K562 (cell line): ENCODE results near the gene GET4. TPM values are rescaled to one million over a fixed set of nuclear protein-coding genes. Genes with fewer than 3 reads are reported as not detected.

Experiments
- ARID1B ChIP-seq: fragments of 450-650 bp; IDR thresholded peaks from 2 replicates; pipeline ENCODE4 v1.6.1; 2016; ENCODE audit warnings: antibody characterized with exemption, mild to moderate bottlenecking, inconsistent platforms
- BCLAF1 ChIP-seq, 2 experiments: fragments of 450-650 bp in 1 of 2; IDR thresholded peaks; 2 replicates each; pipeline ENCODE4 v1.6.1; 2011 to 2017; ENCODE audit warnings: low read depth in 2 of 2, antibody characterized with exemption in 1 of 2, borderline replicate concordance in 1 of 2, low read length in 1 of 2, mild to moderate bottlenecking in 1 of 2, mixed read lengths in 1 of 2; ENCODE audit not compliant: control insufficient read depth in 1 of 2
- E2F8 ChIP-seq: fragments of 450-650 bp; IDR thresholded peaks from 2 replicates; pipeline ENCODE4 v1.7.1; 2018; ENCODE audit warnings: mild to moderate bottlenecking, low read depth; ENCODE audit not compliant: partially characterized antibody
- FUS ChIP-seq: fragments of 200-400 bp; formaldehyde crosslinking; optimal IDR thresholded peaks from 2 replicates; pipeline ENCODE3; 2017; ENCODE audit warnings: low read depth, low read length
- GABPB1 ChIP-seq: sonication (generic); formaldehyde crosslinking; IDR thresholded peaks from 2 replicates; pipeline ENCODE4 v1.8.0; 2022; ENCODE audit warnings: mild to moderate bottlenecking, missing genetic modification reagents
- IFI16 ChIP-seq: fragments of 250-450 bp; sonication (Bioruptor Pico); IDR thresholded peaks from 2 replicates; pipeline ENCODE4 v2.1.2; 2022; ENCODE audit warnings: mild to moderate bottlenecking, inconsistent platforms
- MCM3 ChIP-seq: fragments of 450-650 bp; IDR thresholded peaks from 2 replicates; pipeline ENCODE4 v1.6.1; 2016
- MED1 ChIP-seq: sonication (generic); formaldehyde crosslinking; IDR thresholded peaks from 2 replicates; pipeline ENCODE4 v1.8.1; 2023; ENCODE audit warnings: missing genetic modification reagents, borderline replicate concordance
- MTA1 ChIP-seq: fragments of 450-650 bp; IDR thresholded peaks from 2 replicates; pipeline ENCODE4 v1.6.1; 2017; ENCODE audit warnings: borderline replicate concordance
- MXI1 ChIP-seq: IDR thresholded peaks from 2 replicates; pipeline ENCODE4 v1.6.1; 2011; ENCODE audit warnings: low read depth, mild to moderate bottlenecking, improper control_type of control experiment, low read length
- NEUROD1 ChIP-seq: fragments of 150-350 bp; IDR thresholded peaks from 2 replicates; pipeline ENCODE4 v1.6.1; 2014; ENCODE audit warnings: borderline replicate concordance, low read length, low read depth; ENCODE audit not compliant: partially characterized antibody
- PHB2 ChIP-seq: fragments of 450-650 bp; IDR thresholded peaks from 2 replicates; pipeline ENCODE4 v1.6.1; 2017; ENCODE audit warnings: low read depth
- RUNX1 ChIP-seq: sonication (generic); IDR thresholded peaks from 2 replicates; pipeline ENCODE4 v1.6.1; 2016; ENCODE audit warnings: antibody characterized with exemption, low read depth
- SIX5 ChIP-seq, 2 experiments: IDR thresholded peaks; 2 replicates each; pipeline ENCODE4 v1.6.1; 2011; ENCODE audit warnings: low read length in 2 of 2, borderline replicate concordance in 1 of 2, low read depth in 1 of 2, mild to moderate bottlenecking in 1 of 2, moderate library complexity in 1 of 2; ENCODE audit not compliant: insufficient read depth in 1 of 2
- SMARCE1 ChIP-seq: fragments of 450-650 bp; IDR thresholded peaks from 2 replicates; pipeline ENCODE4 v1.7.1; 2016; ENCODE audit warnings: mild to moderate bottlenecking
- ZNF134 ChIP-seq: fragments of 250-450 bp; sonication (Bioruptor Pico); conservative IDR thresholded peaks from 2 replicates; pipeline ENCODE4 v1.4.0; 2020
- ZNF347 ChIP-seq: fragments of 450-650 bp; formaldehyde crosslinking; IDR thresholded peaks from 2 replicates; pipeline ENCODE4 v1.4.0; 2020; ENCODE audit warnings: low read depth, mild to moderate bottlenecking, moderate library complexity
- ZNF584 ChIP-seq: fragments of 200-800 bp; sonication (Bioruptor generic); IDR thresholded peaks from 2 replicates; pipeline ENCODE4 v1.6.1; 2016; ENCODE audit warnings: low read depth, mild to moderate bottlenecking, missing genetic modification characterization, missing compliant biosample characterization
- ZNF589 ChIP-seq: fragments of 200-800 bp; sonication (Bioruptor generic); IDR thresholded peaks from 2 replicates; pipeline ENCODE4 v1.6.1; 2016; ENCODE audit warnings: low read depth, missing genetic modification characterization, missing compliant biosample characterization
- polyA plus RNA-seq, 8 experiments: library from polyadenylated mRNA; depleted of rRNA in 4 of 8; stranded (reverse) in 5 of 8; unstranded in 3 of 8; fragments of >200 nt; fragmentation: Nextera tagmentation in 2 of 8; fragmentation: Illumina TruSeq in 1 of 8; extraction: Ambion mirVana in 2 of 8; extraction: Trizol in 1 of 8; gene quantifications; 2 replicates each; pipeline versions ENCODE4 v1.2.1 to v1.2.3, GENCODE V29; 2011 to 2014; ENCODE audit warnings: inconsistent platforms in 1 of 8, missing spikeins in 1 of 8
- total RNA-seq, 7 experiments: library from RNA; depleted of rRNA in 6 of 7; stranded (reverse); fragments of >200 nt in 6 of 7; fragmentation: Illumina TruSeq in 2 of 7; extraction: Trizol in 2 of 7; gene quantifications; 2 replicates each; pipeline versions ENCODE4 v1.2.1 to v1.2.3, GENCODE V29; 2011 to 2021; ENCODE audit warnings: low replicate concordance in 1 of 7
- TF ChIP-seq, protein P1 (sequence below): sonication (generic); formaldehyde crosslinking; IDR thresholded peaks from 2 replicates; pipeline ENCODE4 v1.8.0; 2022; ENCODE audit warnings: missing genetic modification reagents, mild to moderate bottlenecking, borderline replicate concordance
- TF ChIP-seq, protein P2 (sequence below): fragments of 250-450 bp; sonication (Bioruptor Pico); IDR thresholded peaks from 2 replicates; pipeline ENCODE4 v1.8.0; 2022; ENCODE audit warnings: inconsistent platforms

GET4 gene
- total and polyA plus RNA-seq, 9 of the 15 experiments (the other 6 are each of a cell fraction or from before 2014, with no cell fraction given): 0.99 to 122 (median 40.4) TPM

- peak; percentile 36 for TF ChIP-seq NEUROD1
- TF ChIP-seq GABPB1: no peak
- TF ChIP-seq ZNF589 (CRISPR knock-in tag): no peak
- no peak for TF ChIP-seq BCLAF1 (IDR thresholded peaks at IDR 0.05; ENCODE audit: borderline replicate concordance in 1 of 2, control insufficient read depth in 1 of 2, low read depth in 2 of 2, low read length in 1 of 2)
- TF ChIP-seq PHB2: no peak
- no peak for TF ChIP-seq MED1 (CRISPR knock-in tag)
- TF ChIP-seq, protein P1, sequence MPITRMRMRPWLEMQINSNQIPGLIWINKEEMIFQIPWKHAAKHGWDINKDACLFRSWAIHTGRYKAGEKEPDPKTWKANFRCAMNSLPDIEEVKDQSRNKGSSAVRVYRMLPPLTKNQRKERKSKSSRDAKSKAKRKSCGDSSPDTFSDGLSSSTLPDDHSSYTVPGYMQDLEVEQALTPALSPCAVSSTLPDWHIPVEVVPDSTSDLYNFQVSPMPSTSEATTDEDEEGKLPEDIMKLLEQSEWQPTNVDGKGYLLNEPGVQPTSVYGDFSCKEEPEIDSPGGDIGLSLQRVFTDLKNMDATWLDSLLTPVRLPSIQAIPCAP (CRISPR knock-in tag): no peak
- 0 out of 2 replicates have a peak, but pooled peaks have one; percentile 46 for TF ChIP-seq ZNF584
- no peak for TF ChIP-seq SIX5 (IDR thresholded peaks at IDR 0.05; ENCODE audit: borderline replicate concordance in 1 of 2, insufficient read depth in 1 of 2, low read depth in 1 of 2, low read length in 2 of 2)
- TF ChIP-seq, protein P2, sequence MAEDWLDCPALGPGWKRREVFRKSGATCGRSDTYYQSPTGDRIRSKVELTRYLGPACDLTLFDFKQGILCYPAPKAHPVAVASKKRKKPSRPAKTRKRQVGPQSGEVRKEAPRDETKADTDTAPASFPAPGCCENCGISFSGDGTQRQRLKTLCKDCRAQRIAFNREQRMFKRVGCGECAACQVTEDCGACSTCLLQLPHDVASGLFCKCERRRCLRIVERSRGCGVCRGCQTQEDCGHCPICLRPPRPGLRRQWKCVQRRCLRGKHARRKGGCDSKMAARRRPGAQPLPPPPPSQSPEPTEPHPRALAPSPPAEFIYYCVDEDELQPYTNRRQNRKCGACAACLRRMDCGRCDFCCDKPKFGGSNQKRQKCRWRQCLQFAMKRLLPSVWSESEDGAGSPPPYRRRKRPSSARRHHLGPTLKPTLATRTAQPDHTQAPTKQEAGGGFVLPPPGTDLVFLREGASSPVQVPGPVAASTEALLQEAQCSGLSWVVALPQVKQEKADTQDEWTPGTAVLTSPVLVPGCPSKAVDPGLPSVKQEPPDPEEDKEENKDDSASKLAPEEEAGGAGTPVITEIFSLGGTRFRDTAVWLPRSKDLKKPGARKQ: no peak
- TF ChIP-seq IFI16 (CRISPR knock-in tag): no peak
- TF ChIP-seq MXI1: no peak
- peak; percentile 89 for TF ChIP-seq ARID1B
- TF ChIP-seq E2F8: no peak
- no peak for TF ChIP-seq ZNF134 (CRISPR knock-in tag)
- TF ChIP-seq MCM3: no peak
- TF ChIP-seq RUNX1: no peak
- peak; percentile 96 for TF ChIP-seq SMARCE1
- no peak for TF ChIP-seq MTA1
- TF ChIP-seq ZNF347 (CRISPR knock-in tag): no peak
- TF ChIP-seq FUS: no peak
These were observed 44.7 kb upstream of the GET4 start (continued) for GRCh38 chr7:831596-832166.
